ENCODE results near the gene NDUFA9. TPM values are rescaled to one million over a fixed set of nuclear protein-coding genes. Genes with fewer than 3 reads are reported as not detected.

Gene NDUFA9
- 129 TPM for total RNA-seq
- 56.6 TPM for polyA plus RNA-seq
- long read RNA-seq, donor 1, full-length matches to known transcripts, result 6 of 6 reads
- long read RNA-seq, donor 1, partial matches to known transcripts, result 0 of 6 reads
- long read RNA-seq, donor 1, other reads (novel, unspliced or antisense), result 0 of 6 reads
- long read RNA-seq, donor 2, result 0 reads
- long read RNA-seq, donor 3, full-length matches to known transcripts, result 67 of 73 reads
- long read RNA-seq, donor 3, partial matches to known transcripts, result 6 of 73 reads
- long read RNA-seq, donor 3, other reads (novel, unspliced or antisense), result 0 of 73 reads
- long read RNA-seq, donor 4, full-length matches to known transcripts, result 20 of 20 reads
- long read RNA-seq, donor 4, partial matches to known transcripts, result 0 of 20 reads
- long read RNA-seq, donor 4, other reads (novel, unspliced or antisense), result 0 of 20 reads
- long read RNA-seq, donor 5, full-length matches to known transcripts, result 84 of 101 reads
- long read RNA-seq, donor 5, partial matches to known transcripts, result 17 of 101 reads
- long read RNA-seq, donor 5, other reads (novel, unspliced or antisense), result 0 of 101 reads
- long read RNA-seq, donor 6, full-length matches to known transcripts, result 38 of 48 reads
- long read RNA-seq, donor 6, partial matches to known transcripts, result 10 of 48 reads
- long read RNA-seq, donor 6, other reads (novel, unspliced or antisense), result 0 of 48 reads
- long read RNA-seq, donor 7, full-length matches to known transcripts, result 51 of 59 reads
- long read RNA-seq, donor 7, partial matches to known transcripts, result 8 of 59 reads
- long read RNA-seq, donor 7, other reads (novel, unspliced or antisense), result 0 of 59 reads
- long read RNA-seq, donor 8, full-length matches to known transcripts, result 18 of 18 reads
- long read RNA-seq, donor 8, partial matches to known transcripts, result 0 of 18 reads
- long read RNA-seq, donor 8, other reads (novel, unspliced or antisense), result 0 of 18 reads
- long read RNA-seq, donor 9, full-length matches to known transcripts, result 27 of 35 reads
- long read RNA-seq, donor 9, partial matches to known transcripts, result 8 of 35 reads
- long read RNA-seq, donor 9, other reads (novel, unspliced or antisense), result 0 of 35 reads
- long read RNA-seq, donor 10, full-length matches to known transcripts, result 31 of 31 reads
- long read RNA-seq, donor 10, partial matches to known transcripts, result 0 of 31 reads
- long read RNA-seq, donor 10, other reads (novel, unspliced or antisense), result 0 of 31 reads

DNA sequence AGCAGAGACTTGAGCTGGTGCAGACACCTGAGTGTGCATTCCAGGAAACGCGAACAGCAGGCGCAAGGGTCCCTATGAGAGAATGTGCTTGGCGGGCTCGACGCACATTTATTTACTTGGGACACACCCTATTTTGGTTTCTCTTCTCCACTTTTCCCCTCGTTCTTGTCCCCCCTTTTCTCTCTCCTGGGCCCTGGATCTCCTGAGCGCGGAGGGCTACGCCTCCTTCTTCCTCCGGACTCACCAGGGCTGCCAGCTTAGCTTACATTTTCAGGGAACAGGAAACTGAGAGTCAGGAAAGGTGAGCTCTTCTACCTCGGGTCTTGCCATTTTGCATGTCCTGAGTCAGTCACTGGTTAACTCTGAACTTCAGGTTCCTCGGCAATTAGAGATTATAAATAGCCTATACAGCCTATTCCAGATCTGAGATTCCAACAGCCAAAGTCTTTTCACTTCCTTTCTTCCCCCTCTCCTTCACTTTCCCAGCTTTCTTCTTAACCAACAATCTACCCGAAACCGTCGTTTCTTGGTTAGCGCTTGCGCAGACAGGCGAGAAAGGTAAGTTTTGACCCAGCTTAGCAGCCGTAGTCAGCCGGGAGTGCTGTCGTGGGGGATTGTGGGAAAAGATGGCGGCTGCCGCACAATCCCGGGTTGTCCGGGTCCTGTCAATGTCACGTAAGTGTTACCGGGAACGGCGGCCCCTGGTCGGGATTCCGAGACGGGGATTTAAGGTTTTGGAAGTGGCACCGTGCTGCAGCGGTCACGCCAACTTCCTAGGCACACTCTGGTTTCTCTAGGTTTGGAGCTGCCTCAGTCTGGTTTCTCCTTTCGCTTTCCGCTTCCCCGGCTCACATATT is at the start of gene NDUFA9, which contains the start of gene AKAP3:
TSS of gene NDUFA9 (plus strand) at position 614 of the 857 bp plus-strand sequence. CDS start at position 627, 13 bp downstream.
TSS of gene AKAP3 (minus strand) at position 551 of the 857 bp plus-strand sequence. CDS start 10,855 bp downstream, outside the sequence.
- no peaks in the 10 kb centered on the region for H3K27me3 ChIP-seq (ENCODE audit: control insufficient read depth in 2 of 2, insufficient read depth in 1 of 2, low read length in 1 of 2)
- peak; percentile 65 to 94 (median 85) for DNase-seq (ENCODE audit: low read depth in 6 of 9, low spot score in 9 of 9)
- peak within 1 kb of the TSS; percentile 65 to 89 for H3K27ac ChIP-seq (ENCODE audit: low read depth in 1 of 2, low read length in 1 of 2)
- H3K4me1 ChIP-seq (ENCODE audit: control insufficient read depth in 2 of 2, insufficient read depth in 2 of 2, low read length in 2 of 2), result peaks cover 5 to 12% of the 10 kb centered on the region in 2 donors
- under 1% methylated on average over 39 of the region's 39 CpGs for WGBS
- H3K9me3 ChIP-seq (ENCODE audit: control insufficient read depth in 2 of 2, insufficient read depth in 1 of 2, low read length in 1 of 2), result no peaks in the 10 kb centered on the region
- H3K4me3 ChIP-seq (ENCODE audit: low read length in 2 of 2), result peak within 1 kb of the TSS; percentile 66 to 94
- no peaks in the 10 kb centered on the region for H3K36me3 ChIP-seq (ENCODE audit: control insufficient read depth in 2 of 2, insufficient read depth in 2 of 2, low read length in 1 of 2)

- H3K27ac ChIP-seq (ENCODE audit: low read depth in 1 of 2, low read length in 1 of 2), result no peak overlapping the region
- peaks cover 0 to 3% of the 10 kb centered on the region in 2 donors for H3K4me1 ChIP-seq (ENCODE audit: control insufficient read depth in 2 of 2, insufficient read depth in 2 of 2, low read length in 2 of 2)
- H3K27me3 ChIP-seq (ENCODE audit: control insufficient read depth in 2 of 2, insufficient read depth in 1 of 2, low read length in 1 of 2), result no peaks in the 10 kb centered on the region
- H3K9me3 ChIP-seq (ENCODE audit: control insufficient read depth in 2 of 2, insufficient read depth in 1 of 2, low read length in 1 of 2), result no peaks in the 10 kb centered on the region
- no peak overlapping the region for H3K4me3 ChIP-seq (ENCODE audit: low read length in 2 of 2)
- no peak for DNase-seq (ENCODE audit: low read depth in 6 of 9, low spot score in 9 of 9)
- WGBS, result 80% methylated on average over 7 of the region's 7 CpGs
- H3K36me3 ChIP-seq (ENCODE audit: control insufficient read depth in 2 of 2, insufficient read depth in 2 of 2, low read length in 1 of 2), result peaks cover 0 to 6% of the 10 kb centered on the region in 2 donors
Observed at GRCh38 chr12:4603421-4603820, 45.5 kb upstream of the NDUFA9 start.

GRCh38 chr12:4603946-4604345 is 45.0 kb upstream of the NDUFA9 start:
- peaks cover 0 to 6% of the 10 kb centered on the region in 2 donors for H3K36me3 ChIP-seq (ENCODE audit: control insufficient read depth in 2 of 2, insufficient read depth in 2 of 2, low read length in 1 of 2)
- H3K4me3 ChIP-seq (ENCODE audit: low read length in 2 of 2), result no peak overlapping the region
- 68% methylated on average over 1 of the region's 1 CpG for WGBS
- no peak overlapping the region for H3K27ac ChIP-seq (ENCODE audit: low read depth in 1 of 2, low read length in 1 of 2)
- H3K9me3 ChIP-seq (ENCODE audit: control insufficient read depth in 2 of 2, insufficient read depth in 1 of 2, low read length in 1 of 2), result no peaks in the 10 kb centered on the region
- no peak for DNase-seq (ENCODE audit: low read depth in 6 of 9, low spot score in 9 of 9)
- H3K4me1 ChIP-seq (ENCODE audit: control insufficient read depth in 2 of 2, insufficient read depth in 2 of 2, low read length in 2 of 2), result peaks cover 0 to 3% of the 10 kb centered on the region in 2 donors
- no peaks in the 10 kb centered on the region for H3K27me3 ChIP-seq (ENCODE audit: control insufficient read depth in 2 of 2, insufficient read depth in 1 of 2, low read length in 1 of 2)

- no peaks in the 10 kb centered on the region for H3K9me3 ChIP-seq (ENCODE audit: control insufficient read depth in 2 of 2, insufficient read depth in 1 of 2, low read length in 1 of 2)
Observed at GRCh38 chr12:4604684-4605193, 44.2 kb upstream of the NDUFA9 start.

DNA sequence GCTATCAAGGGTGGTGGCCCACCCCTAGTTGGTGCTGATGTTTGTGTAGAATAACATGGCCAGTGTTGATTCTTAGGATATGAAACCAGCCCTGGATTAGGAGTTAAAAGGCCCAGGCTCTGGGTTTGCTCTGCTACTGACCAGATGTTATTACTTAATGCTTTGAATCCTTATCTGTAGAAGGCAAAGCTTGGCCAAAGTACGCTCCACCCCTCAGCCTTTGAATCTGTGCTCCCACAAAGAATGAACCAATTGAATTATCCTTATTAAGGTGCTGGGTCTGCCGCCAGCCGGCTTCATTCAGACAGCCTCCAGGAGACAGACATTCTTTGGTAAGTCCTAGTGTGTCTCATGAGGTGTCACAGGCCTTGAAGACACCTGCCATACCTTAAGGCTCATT is 41.9 kb upstream of the NDUFA9 start:
- Histone ChIP-seq H3K4me1 (ENCODE audit: control insufficient read depth in 2 of 2, insufficient read depth in 2 of 2, low read length in 2 of 2) (peaks cover 0 to 3% of the 10 kb centered on the region in 2 donors), H3K27me3 (ENCODE audit: control insufficient read depth in 2 of 2, insufficient read depth in 1 of 2, low read length in 1 of 2) (no peaks in the 10 kb centered on the region), H3K27ac (ENCODE audit: low read depth in 1 of 2, low read length in 1 of 2) (no peak overlapping the region), H3K4me3 (ENCODE audit: low read length in 2 of 2) (no peak overlapping the region), H3K9me3 (ENCODE audit: control insufficient read depth in 2 of 2, insufficient read depth in 1 of 2, low read length in 1 of 2) (no peaks in the 10 kb centered on the region), H3K36me3 (ENCODE audit: control insufficient read depth in 2 of 2, insufficient read depth in 2 of 2, low read length in 1 of 2) (peaks cover 7 to 17% of the 10 kb centered on the region in 2 donors)
- DNase-seq (ENCODE audit: low read depth in 6 of 9, low spot score in 9 of 9), result no peak
- 99% methylated on average over 3 of the region's 3 CpGs for WGBS

More at GRCh38 chr12:4604684-4605193, 44.2 kb upstream of the NDUFA9 start:
- peak overlapping the region in 1 of 2 donors; percentile 23 for H3K27ac ChIP-seq (ENCODE audit: low read depth in 1 of 2, low read length in 1 of 2)
- no peaks in the 10 kb centered on the region for H3K27me3 ChIP-seq (ENCODE audit: control insufficient read depth in 2 of 2, insufficient read depth in 1 of 2, low read length in 1 of 2)
- H3K4me3 ChIP-seq (ENCODE audit: low read length in 2 of 2), result peak overlapping the region; percentile 68 to 84
- 1% methylated on average over 25 of the region's 25 CpGs for WGBS
- peaks cover 0 to 3% of the 10 kb centered on the region in 2 donors for H3K4me1 ChIP-seq (ENCODE audit: control insufficient read depth in 2 of 2, insufficient read depth in 2 of 2, low read length in 2 of 2)
- peak; percentile 54 to 88 (median 73) for DNase-seq (ENCODE audit: low read depth in 6 of 9, low spot score in 9 of 9)
- peaks cover 0 to 6% of the 10 kb centered on the region in 2 donors for H3K36me3 ChIP-seq (ENCODE audit: control insufficient read depth in 2 of 2, insufficient read depth in 2 of 2, low read length in 1 of 2)

- no peak for DNase-seq (ENCODE audit: low read depth in 6 of 9, low spot score in 9 of 9)
- no peaks in the 10 kb centered on the region for H3K9me3 ChIP-seq (ENCODE audit: control insufficient read depth in 2 of 2, insufficient read depth in 1 of 2, low read length in 1 of 2)
- H3K27ac ChIP-seq (ENCODE audit: low read depth in 1 of 2, low read length in 1 of 2), result no peak overlapping the region
- H3K27me3 ChIP-seq (ENCODE audit: control insufficient read depth in 2 of 2, insufficient read depth in 1 of 2, low read length in 1 of 2), result no peaks in the 10 kb centered on the region
- peaks cover 0 to 3% of the 10 kb centered on the region in 2 donors for H3K4me1 ChIP-seq (ENCODE audit: control insufficient read depth in 2 of 2, insufficient read depth in 2 of 2, low read length in 2 of 2)
- no peak overlapping the region for H3K4me3 ChIP-seq (ENCODE audit: low read length in 2 of 2)
- H3K36me3 ChIP-seq (ENCODE audit: control insufficient read depth in 2 of 2, insufficient read depth in 2 of 2, low read length in 1 of 2), result peaks cover 14 to 30% of the 10 kb centered on the region in 2 donors
- WGBS, result 97% methylated on average over 9 of the region's 9 CpGs
Observed at GRCh38 chr12:4609071-4609470, 39.8 kb upstream of the NDUFA9 start.

GRCh38 chr12:4610481-4610880 is 38.4 kb upstream of the NDUFA9 start:
- Histone ChIP-seq H3K36me3 (ENCODE audit: control insufficient read depth in 2 of 2, insufficient read depth in 2 of 2, low read length in 1 of 2) (peaks cover 15 to 30% of the 10 kb centered on the region in 2 donors), H3K27ac (ENCODE audit: low read depth in 1 of 2, low read length in 1 of 2) (no peak overlapping the region), H3K4me1 (ENCODE audit: control insufficient read depth in 2 of 2, insufficient read depth in 2 of 2, low read length in 2 of 2) (peaks cover 0 to 3% of the 10 kb centered on the region in 2 donors), H3K4me3 (ENCODE audit: low read length in 2 of 2) (no peak overlapping the region), H3K27me3 (ENCODE audit: control insufficient read depth in 2 of 2, insufficient read depth in 1 of 2, low read length in 1 of 2) (no peaks in the 10 kb centered on the region), H3K9me3 (ENCODE audit: control insufficient read depth in 2 of 2, insufficient read depth in 1 of 2, low read length in 1 of 2) (no peaks in the 10 kb centered on the region)
- DNase-seq (ENCODE audit: low read depth in 6 of 9, low spot score in 9 of 9), result no peak
- 58% methylated on average over 4 of the region's 4 CpGs for WGBS

- Histone ChIP-seq H3K27me3 (ENCODE audit: control insufficient read depth in 2 of 2, insufficient read depth in 1 of 2, low read length in 1 of 2) (no peaks in the 10 kb centered on the region), H3K4me3 (ENCODE audit: low read length in 2 of 2) (no peak overlapping the region), H3K36me3 (ENCODE audit: control insufficient read depth in 2 of 2, insufficient read depth in 2 of 2, low read length in 1 of 2) (peaks cover 16 to 22% of the 10 kb centered on the region in 2 donors), H3K9me3 (ENCODE audit: control insufficient read depth in 2 of 2, insufficient read depth in 1 of 2, low read length in 1 of 2) (no peaks in the 10 kb centered on the region), H3K4me1 (ENCODE audit: control insufficient read depth in 2 of 2, insufficient read depth in 2 of 2, low read length in 2 of 2) (no peaks in the 10 kb centered on the region), H3K27ac (ENCODE audit: low read depth in 1 of 2, low read length in 1 of 2) (no peak overlapping the region)
- 98% methylated on average over 9 of the region's 9 CpGs for WGBS
- DNase-seq (ENCODE audit: low read depth in 6 of 9, low spot score in 9 of 9), result no peak
Observed at GRCh38 chr12:4615667-4616066, 33.2 kb upstream of the NDUFA9 start.
